T-helper 9 cell (primary cell): ENCODE data around the gene ARHGAP45.

Source experiments
- DNase-seq: peaks from one replicate; pipeline ENCODE4 v3.0.0-alpha.2; 2020

The ARHGAP45 gene

DNA sequence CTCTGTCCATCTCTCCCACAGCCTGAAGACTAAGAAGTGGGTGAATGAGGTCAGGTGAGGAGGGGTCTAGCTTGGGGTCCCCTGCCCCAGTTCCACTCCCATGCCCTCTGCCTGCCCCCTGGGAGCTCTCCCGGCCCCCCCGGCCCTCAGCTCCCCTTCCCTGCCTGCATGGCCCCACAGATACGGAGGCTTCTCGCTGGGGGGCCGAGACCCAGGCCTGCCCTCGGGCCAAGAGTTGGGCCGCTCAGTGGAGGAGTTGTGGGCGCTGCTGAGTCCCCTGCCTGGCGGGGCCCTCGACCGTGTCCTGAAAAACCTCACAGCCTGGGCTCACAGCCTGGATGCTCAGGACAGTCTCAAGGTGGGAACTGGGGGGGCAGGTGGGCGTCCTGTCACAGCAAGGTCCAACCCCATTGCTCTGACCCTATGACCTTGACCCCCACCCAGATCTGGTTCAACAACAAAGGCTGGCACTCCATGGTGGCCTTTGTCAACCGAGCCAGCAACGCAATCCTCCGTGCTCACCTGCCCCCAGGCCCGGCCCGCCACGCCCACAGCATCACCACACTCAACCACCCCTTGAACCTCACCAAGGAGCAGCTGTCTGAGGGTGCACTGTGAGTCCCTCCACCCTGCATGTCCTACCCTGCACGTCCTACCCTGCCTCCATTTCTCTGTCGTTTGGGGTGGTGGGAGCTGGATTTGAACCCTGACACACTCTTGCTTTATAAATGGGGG lies 10.9 kb upstream of the ARHGAP45 start:
- DNase-seq: no peak

DNA sequence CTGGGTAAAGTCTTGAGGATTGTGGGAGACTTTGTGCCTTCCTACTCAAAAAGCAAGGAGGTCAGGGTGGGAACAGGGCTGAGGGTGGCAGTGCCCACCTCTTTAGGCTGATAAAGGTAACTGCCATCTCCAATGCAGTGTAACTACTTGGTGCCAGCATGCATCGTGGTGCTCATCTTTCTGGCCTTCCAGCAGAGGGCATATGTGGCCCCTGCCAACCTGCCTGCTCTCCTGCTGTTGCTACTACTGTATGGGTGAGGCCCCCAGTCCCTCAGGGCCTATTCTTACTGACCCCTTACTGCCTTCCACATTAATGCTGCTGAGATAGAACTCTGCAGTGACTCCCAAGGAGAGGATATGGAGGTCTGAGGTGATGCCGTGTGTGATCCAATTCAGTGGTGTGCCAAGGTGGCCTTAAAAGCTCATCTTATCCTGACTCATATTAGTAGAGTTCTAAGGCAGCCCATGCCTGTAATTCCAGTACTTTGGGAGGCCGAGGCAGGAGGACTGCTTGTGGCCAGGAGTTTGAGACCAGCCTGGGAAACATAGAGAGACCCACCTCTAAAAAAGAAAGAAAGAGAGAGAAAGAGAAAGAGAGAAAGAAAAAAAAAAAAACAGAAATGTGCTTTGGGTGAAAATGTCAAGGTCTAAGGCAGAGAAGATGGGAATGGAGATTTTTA lies 9.7 kb upstream of the ARHGAP45 start:
- no peak for DNase-seq

DNA sequence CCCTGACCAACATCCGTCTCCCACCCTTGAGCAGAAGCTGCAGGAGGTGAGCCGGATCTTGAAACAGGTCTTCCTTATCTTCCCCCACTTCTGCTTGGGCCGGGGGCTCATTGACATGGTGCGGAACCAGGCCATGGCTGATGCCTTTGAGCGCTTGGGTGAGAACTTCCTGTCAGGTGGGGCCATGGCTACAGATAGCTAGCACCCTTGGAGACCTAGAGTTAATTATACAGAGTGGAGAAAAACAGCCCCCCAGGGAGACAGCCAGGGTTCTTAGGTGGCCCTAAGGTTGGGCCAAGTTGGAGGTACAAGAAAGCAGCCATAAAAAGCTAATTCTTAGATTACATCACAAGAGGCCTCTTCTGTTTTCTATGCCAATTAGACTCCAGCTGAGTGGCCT lies 8.9 kb upstream of the ARHGAP45 start:
- no peak for DNase-seq

DNA sequence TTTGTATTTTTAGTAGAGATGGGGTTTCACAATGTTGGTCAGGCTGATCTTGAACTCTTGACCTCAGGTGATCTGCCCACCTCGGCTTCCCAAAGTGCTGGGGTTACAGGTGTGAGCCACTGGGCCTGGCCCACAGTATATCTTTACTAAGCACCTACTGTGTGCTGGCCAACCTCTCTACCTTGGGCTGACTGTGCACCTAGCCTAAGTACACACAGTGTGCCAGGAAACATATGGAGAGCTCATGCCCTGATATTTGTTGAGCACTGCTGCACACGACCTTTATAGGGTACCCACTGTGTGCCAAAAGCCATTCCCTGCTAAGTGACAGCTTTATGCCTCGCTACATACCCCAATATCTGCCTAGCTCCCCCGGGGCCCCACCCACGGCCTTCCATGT lies 6.3 kb upstream of the ARHGAP45 start:
- no peak for DNase-seq

DNA sequence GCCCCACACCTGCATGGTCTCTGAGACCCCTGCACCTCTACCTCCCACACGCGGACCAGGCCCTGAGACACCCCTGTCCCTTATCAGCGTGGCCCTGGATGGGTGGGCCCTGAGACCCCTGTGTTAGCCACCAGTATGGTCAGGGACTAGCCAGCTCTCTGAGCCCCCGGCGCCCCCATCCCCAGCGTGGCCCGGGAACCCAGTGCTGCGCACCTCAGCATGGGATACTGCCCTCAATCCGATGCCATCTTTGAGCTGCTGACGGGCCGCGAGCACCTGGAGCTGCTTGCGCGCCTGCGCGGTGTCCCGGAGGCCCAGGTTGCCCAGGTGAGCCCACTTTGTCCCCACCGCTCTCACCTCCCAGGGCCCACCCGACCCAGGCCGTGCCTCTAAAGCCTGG lies 5.0 kb upstream of the ARHGAP45 start:
- DNase-seq: no peak

DNA sequence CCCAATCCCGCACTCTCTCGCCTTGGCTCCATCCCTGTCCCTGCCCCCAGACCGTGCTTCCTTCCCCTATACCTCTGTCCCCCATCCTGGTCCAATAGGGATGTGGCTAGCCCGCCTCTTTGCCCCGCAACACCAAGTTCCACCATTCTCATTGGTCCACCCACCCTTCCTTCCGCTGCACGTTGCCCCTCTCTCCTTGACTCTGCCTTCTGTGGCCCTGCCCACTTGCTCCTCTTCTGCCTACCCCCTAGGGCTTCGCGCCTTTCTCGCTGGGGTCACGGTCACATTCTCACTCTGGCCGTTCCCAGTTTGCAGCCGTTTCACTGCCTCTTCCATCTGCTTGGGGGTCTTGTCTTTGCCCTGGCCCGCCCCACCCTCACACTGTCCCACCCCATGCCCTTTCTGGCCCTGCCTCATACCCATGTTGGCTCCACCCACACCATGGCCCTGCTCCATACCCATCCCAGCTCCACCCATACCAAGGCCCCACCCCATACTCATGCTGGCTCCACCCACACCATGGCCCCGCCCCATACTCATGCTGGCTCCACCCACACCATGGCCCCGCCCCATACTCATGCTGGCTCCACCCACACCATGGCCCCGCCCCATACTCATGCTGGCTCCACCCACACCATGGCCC lies 4.5 kb upstream of the ARHGAP45 start:
- no peak for DNase-seq

DNA sequence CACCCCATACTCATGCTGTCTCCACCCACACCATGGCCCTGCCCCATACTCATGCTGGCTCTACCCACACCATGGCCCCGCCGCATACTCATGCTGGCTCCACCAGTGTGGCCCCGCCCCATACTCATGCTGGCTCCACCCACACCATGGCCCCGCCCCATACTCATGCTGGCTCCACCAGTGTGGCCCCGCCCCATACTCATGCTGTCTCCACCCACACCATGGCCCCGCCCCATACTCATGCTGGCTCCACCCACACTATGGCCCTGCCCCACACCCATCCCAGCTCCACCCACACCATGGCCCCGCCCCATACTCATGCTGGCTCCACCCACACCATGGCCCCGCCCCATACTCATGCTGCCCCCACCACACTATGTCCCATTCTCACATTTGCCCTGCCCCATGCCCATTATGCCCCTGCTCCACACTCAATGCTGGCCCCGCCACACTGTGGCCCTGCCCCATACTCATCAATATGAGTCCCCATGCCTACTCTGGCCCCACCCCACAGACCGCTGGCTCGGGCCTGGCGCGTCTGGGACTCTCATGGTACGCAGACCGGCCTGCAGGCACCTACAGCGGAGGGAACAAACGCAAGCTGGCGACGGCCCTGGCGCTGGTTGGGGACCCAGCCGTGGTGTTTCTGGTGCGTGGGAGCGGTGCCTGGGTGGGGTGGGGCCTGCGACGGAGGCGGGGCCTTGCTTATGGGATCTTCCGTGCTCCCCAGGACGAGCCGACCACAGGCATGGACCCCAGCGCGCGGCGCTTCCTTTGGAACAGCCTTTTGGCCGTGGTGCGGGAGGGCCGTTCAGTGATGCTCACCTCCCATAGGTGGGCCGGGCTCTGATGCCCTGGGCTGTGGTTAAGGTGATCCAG lies 3.7 kb upstream of the ARHGAP45 start:
- DNase-seq: peak; percentile 60

DNA sequence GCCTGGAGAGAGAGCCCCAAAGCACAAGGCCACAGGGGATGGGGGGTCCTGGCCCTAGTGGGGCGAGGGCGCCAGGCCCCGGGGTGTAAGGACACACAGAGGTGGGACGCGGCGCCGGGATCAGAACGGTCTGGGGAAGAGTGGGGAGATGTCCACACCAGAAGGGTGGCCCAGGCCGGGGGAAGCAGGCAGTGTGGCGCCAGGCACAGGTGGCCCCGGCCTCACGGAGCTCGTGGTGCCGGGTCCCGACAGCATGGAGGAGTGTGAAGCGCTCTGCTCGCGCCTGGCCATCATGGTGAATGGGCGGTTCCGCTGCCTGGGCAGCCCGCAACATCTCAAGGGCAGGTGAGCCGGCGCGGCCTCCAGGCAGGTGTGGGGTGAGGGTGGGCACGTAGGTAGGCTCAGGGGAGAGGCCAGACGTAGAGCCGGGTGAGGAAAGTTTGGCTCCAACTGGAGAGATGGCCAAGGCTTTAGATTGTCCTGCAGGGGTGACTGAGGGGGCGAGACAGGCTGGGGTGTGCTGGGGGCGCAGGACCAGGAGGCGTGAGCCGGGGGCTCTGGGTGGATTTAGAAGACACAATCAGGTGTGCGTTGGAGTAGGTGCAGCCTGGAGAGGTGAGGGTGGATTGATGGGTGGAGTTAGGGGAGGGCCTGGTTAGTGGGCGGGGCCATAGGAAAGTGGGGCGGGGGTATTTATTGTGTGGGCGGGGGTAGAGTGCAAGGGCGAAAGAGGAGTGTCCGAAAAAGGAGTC lies 2.9 kb upstream of the ARHGAP45 start:
- no peak for DNase-seq

DNA sequence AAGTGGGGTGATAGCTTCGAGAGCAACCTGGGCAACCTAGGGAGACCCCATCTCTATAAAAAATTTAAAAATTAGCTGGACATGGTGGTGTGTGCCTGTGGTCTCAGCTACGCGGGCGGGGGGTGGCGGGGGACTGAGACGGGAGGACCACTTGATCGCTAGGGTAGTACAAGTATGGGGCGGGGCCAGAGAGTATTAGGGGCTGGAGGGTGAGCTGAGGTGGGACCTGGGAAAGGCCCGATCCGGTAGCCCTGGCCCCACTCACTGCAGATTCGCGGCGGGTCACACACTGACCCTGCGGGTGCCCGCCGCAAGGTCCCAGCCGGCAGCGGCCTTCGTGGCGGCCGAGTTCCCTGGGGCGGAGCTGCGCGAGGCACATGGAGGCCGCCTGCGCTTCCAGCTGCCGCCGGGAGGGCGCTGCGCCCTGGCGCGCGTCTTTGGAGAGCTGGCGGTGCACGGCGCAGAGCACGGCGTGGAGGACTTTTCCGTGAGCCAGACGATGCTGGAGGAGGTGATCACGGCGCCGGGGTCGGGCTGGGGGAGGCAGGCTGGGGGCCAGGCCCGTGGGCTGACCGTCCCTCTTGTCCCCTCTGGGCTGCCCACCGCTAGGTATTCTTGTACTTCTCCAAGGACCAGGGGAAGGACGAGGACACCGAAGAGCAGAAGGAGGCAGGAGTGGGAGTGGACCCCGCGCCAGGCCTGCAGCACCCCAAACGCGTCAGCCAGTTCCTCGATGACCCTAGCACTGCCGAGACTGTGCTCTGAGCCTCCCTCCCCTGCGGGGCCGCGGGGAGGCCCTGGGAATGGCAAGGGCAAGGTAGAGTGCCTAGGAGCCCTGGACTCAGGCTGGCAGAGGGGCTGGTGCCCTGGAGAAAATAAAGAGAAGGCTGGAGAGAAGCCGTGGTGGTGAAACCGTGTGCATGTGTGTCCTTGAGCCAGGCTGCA lies 2.0 kb upstream of the ARHGAP45 start:
- peak; percentile 58 for DNase-seq

DNA sequence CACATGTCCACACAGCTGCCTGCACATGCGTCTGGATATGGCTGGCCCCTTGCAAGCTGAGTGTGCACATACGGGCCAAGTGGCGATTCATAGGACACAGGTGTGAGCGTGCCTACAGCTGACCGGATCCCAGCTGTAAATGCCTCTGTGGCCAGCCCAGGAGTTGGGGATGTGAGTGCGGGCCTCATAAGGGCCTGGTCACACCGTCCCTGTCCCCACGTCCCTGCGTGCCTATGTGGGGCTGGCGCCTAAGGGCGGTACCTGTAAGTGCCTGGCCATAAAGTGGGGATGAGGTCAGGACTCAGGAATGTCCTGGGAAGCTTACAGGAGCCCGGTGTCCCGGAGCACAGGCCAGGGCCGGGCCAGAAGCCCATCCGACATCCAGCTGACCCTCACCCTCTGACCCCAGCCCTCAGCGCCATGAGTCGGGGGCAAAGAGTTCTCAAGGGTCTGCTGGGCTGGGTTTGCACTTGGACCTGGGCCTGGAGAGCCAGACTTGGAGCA lies 1.3 kb upstream of the ARHGAP45 start:
- DNase-seq: no peak

DNA sequence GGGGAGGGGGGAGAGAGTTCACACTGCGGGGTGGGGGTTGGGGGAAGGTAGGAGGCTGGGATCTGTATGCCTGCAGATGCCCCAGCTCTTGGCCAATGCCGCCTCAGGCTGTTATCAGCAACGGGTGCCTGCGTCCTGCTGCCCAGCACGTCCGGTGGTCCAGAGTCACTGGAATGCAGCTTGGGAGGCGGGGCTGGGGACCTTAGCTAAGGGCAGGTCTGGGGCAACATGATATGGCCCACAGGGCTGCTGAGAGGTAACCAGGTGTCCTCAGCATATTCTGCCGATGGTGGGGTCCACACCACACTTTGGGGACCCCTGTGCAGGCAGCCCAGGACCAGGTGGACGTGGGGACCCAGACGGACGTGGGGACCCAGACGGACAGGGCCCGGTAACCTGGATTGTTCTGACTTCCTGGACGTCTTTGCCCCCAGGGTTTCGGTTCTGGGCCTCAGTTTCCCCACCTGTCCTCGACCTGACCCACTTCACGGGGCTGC lies 668 bp upstream of the ARHGAP45 start:
- no peak for DNase-seq

DNA sequence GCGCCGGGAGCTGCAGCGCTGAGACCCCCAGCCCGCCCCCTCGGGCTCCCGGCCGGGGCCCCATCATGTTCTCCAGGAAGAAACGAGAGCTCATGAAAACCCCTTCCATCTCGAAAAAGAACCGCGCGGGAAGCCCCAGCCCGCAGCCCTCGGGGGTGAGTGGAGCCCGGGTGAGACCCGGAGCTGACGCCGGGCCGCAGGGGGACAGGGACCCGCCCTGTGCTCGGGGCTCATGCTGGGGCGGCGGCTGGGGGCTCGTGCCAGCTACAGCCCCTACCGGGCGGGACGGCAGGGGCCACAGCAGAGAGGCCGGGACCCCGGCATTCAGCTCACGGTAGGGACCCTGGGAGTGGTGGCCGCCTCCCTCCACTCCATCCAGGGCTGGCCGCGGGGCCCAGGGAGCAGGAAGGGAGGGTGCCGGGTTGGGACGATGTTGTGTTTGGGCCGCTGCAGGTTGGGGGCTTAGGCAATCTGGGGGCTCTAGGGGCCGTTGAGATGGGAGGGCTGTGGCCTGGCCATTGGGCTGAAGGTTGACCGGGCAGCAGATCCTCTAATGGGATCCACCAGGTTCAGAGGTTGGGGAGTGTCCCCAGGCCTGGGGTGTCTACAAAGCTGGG lies 482 bp downstream of the ARHGAP45 start:
- DNase-seq: peak; percentile 73

DNA sequence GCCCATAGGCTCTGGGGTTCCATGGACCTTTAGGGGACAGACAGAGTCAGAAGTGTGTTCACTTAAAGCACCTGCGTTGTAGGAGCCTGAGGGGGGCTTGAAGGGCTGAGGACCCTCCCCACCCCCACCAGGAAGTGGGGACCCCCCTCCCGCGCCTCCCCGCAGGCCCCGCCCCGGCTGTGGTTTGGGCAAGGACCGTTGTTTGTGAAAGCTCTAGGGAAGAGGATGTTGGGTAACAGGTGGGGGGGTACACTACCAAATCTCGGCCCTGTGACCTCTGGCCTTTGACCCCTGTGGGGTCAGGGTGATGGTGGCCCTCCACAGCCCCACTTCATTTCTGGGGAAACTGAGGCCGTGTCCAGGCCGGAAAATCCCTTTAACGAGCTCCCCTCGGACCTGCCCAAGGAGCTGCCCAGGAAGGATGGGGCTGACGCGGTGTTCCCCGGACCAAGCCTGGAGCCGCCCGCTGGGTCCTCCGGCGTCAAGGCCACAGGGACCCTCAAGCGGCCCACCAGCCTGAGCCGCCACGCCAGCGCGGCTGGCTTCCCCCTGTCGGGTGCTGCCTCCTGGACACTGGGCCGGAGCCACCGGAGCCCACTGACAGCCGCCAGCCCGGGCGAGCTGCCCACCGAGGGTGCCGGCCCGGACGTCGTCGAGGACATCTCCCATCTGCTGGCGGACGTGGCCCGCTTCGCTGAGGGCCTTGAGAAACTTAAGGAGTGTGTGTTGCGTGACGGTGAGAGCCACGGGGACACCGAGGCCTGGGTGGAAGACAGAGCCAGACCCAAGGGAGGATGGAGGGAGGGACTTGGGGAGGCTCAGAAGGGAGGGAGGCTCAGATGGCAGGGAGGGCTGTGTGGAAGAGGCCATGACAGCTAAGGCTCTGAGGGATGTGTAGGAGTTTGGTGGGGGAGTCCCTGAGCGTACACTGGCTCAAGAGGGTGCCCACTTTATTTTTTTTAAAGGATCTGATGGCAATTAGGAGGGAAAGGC lies 1.3 kb downstream of the ARHGAP45 start:
- DNase-seq: peak; percentile 56

DNA sequence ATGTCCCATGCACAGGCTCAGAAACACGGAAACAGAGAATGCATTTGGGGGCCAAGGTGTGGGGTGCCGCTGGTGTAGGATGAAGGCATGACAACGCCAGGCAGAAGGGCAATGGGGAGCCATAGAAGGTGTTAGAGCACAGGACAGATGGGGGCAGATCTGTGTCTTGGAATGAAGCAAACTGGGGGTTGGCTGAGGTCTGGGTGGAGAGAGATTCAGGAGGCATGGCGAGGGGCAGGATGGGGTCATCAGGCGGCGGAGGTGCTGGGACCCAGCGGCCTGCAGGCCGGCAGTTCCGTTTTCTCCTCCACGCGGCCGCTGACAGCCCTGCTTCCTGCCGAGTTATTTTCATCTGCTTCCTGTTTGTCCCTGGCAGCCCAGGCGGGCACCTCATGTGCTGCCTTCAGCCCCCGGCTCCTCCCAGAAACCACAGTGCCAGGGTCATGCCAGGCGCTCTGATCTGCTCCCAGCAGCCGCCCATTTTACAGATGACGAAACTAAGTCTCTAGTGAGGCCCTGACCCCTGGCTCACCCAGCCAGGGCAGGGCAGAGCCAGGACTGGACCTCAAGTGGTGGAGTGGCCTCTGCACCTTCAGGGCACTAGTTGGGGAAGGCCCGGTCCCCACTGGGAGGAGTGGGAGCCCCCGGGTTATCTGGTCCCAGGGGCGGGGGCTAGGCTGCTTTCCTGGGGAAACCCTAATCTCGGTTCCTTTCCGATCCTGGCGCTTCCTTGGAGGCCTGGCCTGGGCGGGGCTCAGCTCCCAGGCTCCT lies 2.2 kb downstream of the ARHGAP45 start:
- peak; percentile 57 for DNase-seq

DNA sequence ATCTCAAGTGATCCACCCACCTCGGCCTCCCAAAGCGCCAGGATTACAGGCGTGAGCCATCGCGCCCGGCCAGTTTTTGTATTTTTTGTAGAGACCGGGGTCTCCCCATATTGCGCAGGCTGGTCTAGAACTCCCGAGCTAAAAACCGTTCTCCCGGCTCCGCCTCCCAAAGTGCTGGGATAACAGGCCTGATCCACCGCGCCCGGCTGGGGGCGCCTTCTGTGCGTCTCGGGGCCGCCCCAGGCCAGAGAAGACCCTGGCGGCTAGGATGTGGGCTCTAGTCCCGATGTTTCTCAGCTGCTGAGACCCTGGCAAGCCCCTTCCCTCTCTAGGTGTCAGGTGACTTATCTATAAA lies 3.6 kb downstream of the ARHGAP45 start:
- no peak for DNase-seq

DNA sequence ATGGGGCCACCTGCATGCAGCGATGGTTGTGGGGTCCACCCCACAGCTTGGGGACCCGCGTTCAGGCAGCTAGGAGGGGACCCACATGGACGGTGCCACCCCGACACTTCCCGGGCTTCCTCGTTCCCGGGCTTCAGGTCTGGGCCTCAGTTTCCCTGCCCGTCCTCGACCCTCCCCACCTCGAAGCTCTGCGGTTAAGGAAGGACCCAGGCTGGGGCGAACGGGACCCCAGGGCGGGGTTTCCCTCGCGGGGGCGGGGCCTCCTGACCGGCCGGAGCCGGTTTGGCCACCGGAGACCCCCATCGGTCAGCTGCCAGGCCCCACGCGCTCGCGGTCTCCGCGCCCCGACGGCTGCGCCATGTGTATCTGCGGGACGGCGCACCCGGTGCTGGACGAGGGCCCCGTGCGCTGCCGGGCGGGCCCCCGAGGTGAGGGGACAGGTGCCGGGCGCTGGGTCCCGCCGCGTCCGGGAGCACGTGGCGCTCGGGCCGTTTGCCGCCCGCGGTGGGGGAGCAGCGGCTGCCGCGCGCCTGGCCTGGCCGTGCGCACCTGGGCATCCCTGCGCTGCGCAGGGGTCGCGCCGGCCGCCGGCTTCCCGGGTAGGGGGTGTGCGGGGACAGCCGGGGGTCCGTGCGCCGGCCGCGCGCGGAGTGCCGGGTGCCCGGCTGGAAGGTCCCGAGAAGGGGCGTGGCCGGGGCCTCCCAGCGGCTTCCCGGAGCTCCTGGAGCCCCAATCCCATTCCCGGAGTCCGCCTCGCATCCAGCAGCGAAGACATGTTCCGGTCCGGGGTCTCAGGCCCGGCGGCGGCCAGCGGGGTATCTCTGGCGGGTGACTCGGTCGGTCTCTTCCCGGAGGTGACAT lies 4.2 kb downstream of the ARHGAP45 start:
- DNase-seq: no peak

DNA sequence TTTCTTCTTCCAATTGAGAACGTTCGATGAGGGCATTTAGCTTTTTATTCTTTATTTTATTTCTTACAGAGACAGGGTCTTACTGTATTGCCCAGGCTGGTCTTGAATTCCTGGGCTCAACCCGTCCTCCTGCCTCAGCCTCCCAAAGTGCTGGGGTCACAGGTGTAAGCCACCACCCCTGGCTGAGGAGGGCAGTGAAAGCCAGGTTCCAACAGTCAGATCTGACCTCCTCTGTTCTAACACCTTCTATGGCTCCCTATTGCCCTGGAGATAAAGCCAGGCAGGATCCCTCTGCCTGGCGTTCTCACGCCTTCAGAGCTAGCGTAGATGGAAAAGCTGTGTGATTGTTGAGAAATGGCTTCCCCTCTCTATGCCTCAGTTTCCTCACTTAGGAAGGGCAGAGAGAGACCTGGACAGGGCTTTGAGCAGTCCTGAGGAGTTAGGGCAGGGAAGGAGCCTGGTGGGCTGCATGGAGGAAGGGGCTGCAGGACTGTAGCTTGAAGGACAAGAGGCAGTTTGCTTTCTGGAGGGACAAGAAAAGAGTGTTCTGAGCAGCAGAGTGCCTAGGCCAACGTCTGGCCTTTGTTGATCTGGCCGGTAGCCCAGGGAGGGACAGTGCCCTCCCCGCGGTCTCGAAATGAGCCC lies 5.5 kb downstream of the ARHGAP45 start:
- DNase-seq: no peak
